ENCODE results near the gene PNN. TPM values are rescaled to one million over a fixed set of nuclear protein-coding genes. Genes with fewer than 3 reads are reported as not detected.
"Not testable (repeated sequence)": the region's sequence is repeated elsewhere in the genome, so short reads cannot be mapped to it uniquely, and the experiment has no call there.

The PNN gene
- total RNA-seq, 1 donor from 2014 or later, result 128 TPM

- no peaks in the 10 kb centered on the region for H3K9me3 Mint-ChIP-seq (ENCODE audit: unreplicated experiment)
These were observed 53.0 kb downstream of the PNN start for GRCh38 chr14:39228044-39228443.

GRCh38 chr14:39228509-39229221, 53.6 kb downstream of the PNN start:
- Mint-ChIP-seq H3K27me3 (ENCODE audit: unreplicated experiment) (peaks cover 6% of the 10 kb centered on the region), H3K4me3 (ENCODE audit: unreplicated experiment) (no peak overlapping the region), H3K4me1 (ENCODE audit: unreplicated experiment) (peaks cover 26% of the 10 kb centered on the region), H3K36me3 (ENCODE audit: low read depth, unreplicated experiment) (no peaks in the 10 kb centered on the region), H3K9me3 (ENCODE audit: unreplicated experiment) (no peaks in the 10 kb centered on the region), H3K27ac (ENCODE audit: unreplicated experiment) (no peak overlapping the region)
- no peak for DNase-seq (ENCODE audit: low spot score)
- no peak for TF ChIP-seq CTCF (IDR thresholded peaks at IDR 0.05; ENCODE audit: unreplicated experiment)

More at GRCh38 chr14:39228044-39228443, 53.0 kb downstream of the PNN start:
- Mint-ChIP-seq H3K27me3 (ENCODE audit: unreplicated experiment) (peaks cover 6% of the 10 kb centered on the region), H3K4me1 (ENCODE audit: unreplicated experiment) (peaks cover 26% of the 10 kb centered on the region), H3K4me3 (ENCODE audit: unreplicated experiment) (no peak overlapping the region), H3K27ac (ENCODE audit: unreplicated experiment) (no peak overlapping the region), H3K36me3 (ENCODE audit: low read depth, unreplicated experiment) (no peaks in the 10 kb centered on the region)
- no peak for TF ChIP-seq CTCF (IDR thresholded peaks at IDR 0.05; ENCODE audit: unreplicated experiment)
- DNase-seq (ENCODE audit: low spot score), result no peak

GRCh38 chr14:39229222-39229543, 54.1 kb downstream of the PNN start:
- peaks cover 3% of the 10 kb centered on the region for H3K27me3 Mint-ChIP-seq (ENCODE audit: unreplicated experiment)
- H3K36me3 Mint-ChIP-seq (ENCODE audit: low read depth, unreplicated experiment), result no peaks in the 10 kb centered on the region
- no peak for TF ChIP-seq CTCF (IDR thresholded peaks at IDR 0.05; ENCODE audit: unreplicated experiment)
- H3K27ac Mint-ChIP-seq (ENCODE audit: unreplicated experiment), result no peak overlapping the region
- no peak for DNase-seq (ENCODE audit: low spot score)
- H3K4me1 Mint-ChIP-seq (ENCODE audit: unreplicated experiment), result peaks cover 26% of the 10 kb centered on the region
- no peak overlapping the region for H3K4me3 Mint-ChIP-seq (ENCODE audit: unreplicated experiment)
- no peaks in the 10 kb centered on the region for H3K9me3 Mint-ChIP-seq (ENCODE audit: unreplicated experiment)

DNA sequence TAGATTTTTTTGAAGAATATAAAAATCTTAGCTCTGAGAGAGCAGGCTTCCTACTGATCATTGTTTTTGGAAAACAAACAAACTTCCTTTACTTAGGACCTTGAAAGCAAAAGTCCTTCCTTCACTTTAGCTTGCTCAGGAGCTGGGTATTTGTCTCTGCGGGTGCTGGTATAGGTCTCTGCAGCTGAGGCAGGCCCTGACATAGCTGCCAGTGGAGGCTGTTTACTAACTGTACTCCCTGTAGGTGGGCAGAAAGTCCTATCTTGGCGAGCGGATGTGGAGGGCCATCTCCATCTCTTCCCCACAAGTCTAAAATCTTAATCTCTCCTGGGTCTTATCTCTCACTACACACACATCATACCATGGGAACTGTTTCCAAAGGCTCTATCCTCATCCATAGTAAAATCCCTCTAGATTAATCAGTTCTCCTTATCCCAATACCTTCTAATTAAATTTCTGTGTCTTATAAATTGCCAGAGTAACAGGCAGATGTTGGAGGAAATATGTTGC, 54.6 kb downstream of the PNN start:
- peaks cover 26% of the 10 kb centered on the region for H3K4me1 Mint-ChIP-seq (ENCODE audit: unreplicated experiment)
- no peaks in the 10 kb centered on the region for H3K9me3 Mint-ChIP-seq (ENCODE audit: unreplicated experiment)
- TF ChIP-seq CTCF (IDR thresholded peaks at IDR 0.05; ENCODE audit: unreplicated experiment), result no peak
- no peak overlapping the region for H3K4me3 Mint-ChIP-seq (ENCODE audit: unreplicated experiment)
- H3K27me3 Mint-ChIP-seq (ENCODE audit: unreplicated experiment), result peaks cover 3% of the 10 kb centered on the region
- H3K36me3 Mint-ChIP-seq (ENCODE audit: low read depth, unreplicated experiment), result no peaks in the 10 kb centered on the region
- no peak overlapping the region for H3K27ac Mint-ChIP-seq (ENCODE audit: unreplicated experiment)
- no peak for DNase-seq (ENCODE audit: low spot score)

DNA sequence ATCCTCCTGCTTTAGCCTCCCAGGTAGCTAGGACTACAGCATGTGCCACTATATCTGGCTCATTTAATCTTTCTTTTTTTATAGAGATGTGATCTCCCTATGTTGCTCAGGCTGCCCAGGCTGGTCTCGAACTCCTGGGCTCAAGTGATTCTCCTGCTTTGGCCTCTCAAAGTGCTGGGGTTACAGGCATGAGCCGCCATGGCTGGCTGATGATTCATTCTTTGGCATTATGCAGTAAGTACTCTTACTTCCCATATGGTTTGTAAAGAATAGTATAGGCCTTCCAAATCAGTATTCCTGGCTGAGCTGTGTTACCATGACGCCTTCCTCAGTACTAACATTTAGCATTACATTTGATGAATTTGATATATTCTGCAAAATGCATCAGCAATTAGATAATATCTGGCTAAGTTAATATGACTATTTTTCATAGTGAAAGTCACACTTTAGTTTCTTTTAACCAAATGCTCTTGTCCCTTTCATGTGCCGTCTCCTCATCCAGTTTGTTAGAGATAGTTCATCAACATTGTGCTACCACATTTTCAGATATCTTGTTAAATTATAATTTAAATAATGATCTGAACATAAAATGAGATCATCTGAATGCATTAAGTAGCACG, 55.5 kb downstream of the PNN start:
- DNase-seq (ENCODE audit: low spot score), result no peak
- no peaks in the 10 kb centered on the region for H3K36me3 Mint-ChIP-seq (ENCODE audit: low read depth, unreplicated experiment)
- peaks cover 3% of the 10 kb centered on the region for H3K27me3 Mint-ChIP-seq (ENCODE audit: unreplicated experiment)
- no peak for TF ChIP-seq CTCF (IDR thresholded peaks at IDR 0.05; ENCODE audit: unreplicated experiment)
- no peak overlapping the region for H3K27ac Mint-ChIP-seq (ENCODE audit: unreplicated experiment)
- peaks cover 26% of the 10 kb centered on the region for H3K4me1 Mint-ChIP-seq (ENCODE audit: unreplicated experiment)
- H3K4me3 Mint-ChIP-seq (ENCODE audit: unreplicated experiment), result no peak overlapping the region
- no peaks in the 10 kb centered on the region for H3K9me3 Mint-ChIP-seq (ENCODE audit: unreplicated experiment)

DNA sequence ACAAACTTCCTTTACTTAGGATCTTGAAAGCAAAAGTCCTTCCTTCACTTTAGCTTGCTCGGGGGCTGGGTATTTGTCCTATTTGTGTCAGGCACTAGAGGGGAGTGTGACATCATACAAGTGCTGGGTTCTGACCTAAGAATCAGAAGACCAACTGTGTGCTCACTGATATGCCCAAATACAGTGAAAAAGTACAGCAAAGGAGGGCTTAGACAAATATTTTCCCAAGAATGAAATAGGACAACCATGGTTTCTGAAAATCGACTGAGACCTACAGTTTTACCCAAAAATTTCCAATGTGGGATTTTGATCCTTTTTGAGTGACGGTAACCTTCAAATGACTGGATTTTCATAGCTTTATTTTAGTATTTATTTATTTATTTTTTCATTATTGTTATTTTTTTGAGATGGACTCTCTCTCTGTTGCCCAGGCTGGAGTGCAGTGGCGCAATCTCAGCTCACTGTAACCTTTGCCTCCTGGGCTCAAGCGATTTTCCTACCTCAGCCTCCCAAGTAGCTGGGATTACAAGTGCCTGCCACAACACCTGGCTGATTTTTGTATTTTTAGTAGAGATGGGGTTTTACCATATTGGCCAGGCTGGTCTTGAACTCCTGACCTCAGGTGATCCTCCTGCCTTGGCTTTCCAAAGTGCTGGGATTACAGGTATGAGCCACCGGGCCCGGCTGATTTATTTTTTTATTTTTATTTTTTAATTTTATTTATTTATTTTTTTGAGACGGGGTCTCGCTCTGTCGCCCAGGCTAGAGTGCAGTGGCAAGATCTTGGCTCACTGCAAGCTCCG, 56.9 kb downstream of the PNN start:
- Mint-ChIP-seq H3K27ac (ENCODE audit: unreplicated experiment) (peak overlapping the region; percentile 11), H3K4me1 (ENCODE audit: unreplicated experiment) (peaks cover 26% of the 10 kb centered on the region)
- H3K9me3 Mint-ChIP-seq (ENCODE audit: unreplicated experiment); H3K27me3 Mint-ChIP-seq (ENCODE audit: unreplicated experiment); H3K36me3 Mint-ChIP-seq (ENCODE audit: low read depth, unreplicated experiment); H3K4me3 Mint-ChIP-seq (ENCODE audit: unreplicated experiment): not testable (repeated sequence)
- peak; percentile 21 for DNase-seq (ENCODE audit: low spot score)

Data from endothelial cell (in vitro differentiated cells).